GM12801 (cell line): ENCODE measurements around the gene EXOC4.

ENCODE experiments used
- TF ChIP-seq, protein P1 (sequence below): IDR thresholded peaks from one replicate; pipeline ENCODE4 v1.5.1; 2011; ENCODE audit warnings: control low read depth; ENCODE audit not compliant: insufficient read length; ENCODE audit errors: extremely low read depth

EXOC4 gene

DNA sequence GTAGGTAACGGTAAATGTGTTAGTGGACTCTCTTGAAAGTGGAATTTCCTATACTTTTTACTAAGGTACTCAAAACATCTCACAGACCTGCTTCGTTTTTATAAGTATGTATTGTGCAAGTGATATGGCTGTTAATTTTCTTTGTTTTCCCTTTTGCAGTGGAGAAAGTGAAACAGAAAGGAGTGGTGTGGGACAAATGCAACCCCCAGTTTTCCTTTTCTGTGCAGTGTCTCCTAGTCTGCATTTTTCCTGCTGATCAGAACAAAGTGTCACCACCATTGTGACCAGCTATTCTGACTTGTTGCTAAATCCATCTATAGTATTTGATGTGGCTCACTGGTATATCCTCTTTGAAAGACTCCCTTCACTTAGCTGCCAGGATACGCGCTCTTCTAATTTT is 410.0 kb downstream of the EXOC4 start:
- TF ChIP-seq, protein P1, sequence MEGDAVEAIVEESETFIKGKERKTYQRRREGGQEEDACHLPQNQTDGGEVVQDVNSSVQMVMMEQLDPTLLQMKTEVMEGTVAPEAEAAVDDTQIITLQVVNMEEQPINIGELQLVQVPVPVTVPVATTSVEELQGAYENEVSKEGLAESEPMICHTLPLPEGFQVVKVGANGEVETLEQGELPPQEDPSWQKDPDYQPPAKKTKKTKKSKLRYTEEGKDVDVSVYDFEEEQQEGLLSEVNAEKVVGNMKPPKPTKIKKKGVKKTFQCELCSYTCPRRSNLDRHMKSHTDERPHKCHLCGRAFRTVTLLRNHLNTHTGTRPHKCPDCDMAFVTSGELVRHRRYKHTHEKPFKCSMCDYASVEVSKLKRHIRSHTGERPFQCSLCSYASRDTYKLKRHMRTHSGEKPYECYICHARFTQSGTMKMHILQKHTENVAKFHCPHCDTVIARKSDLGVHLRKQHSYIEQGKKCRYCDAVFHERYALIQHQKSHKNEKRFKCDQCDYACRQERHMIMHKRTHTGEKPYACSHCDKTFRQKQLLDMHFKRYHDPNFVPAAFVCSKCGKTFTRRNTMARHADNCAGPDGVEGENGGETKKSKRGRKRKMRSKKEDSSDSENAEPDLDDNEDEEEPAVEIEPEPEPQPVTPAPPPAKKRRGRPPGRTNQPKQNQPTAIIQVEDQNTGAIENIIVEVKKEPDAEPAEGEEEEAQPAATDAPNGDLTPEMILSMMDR = no peak

- TF ChIP-seq, protein P1 = no peak
Observed at GRCh38 chr7:133664528-133664927, 411.6 kb downstream of the EXOC4 start.

GRCh38 chr7:133668296-133669060 is 415.6 kb downstream of the EXOC4 start:
- TF ChIP-seq, protein P1 = no peak

- TF ChIP-seq, protein P1 = no peak
Observed at GRCh38 chr7:133669061-133669455, 416.2 kb downstream of the EXOC4 start.

DNA sequence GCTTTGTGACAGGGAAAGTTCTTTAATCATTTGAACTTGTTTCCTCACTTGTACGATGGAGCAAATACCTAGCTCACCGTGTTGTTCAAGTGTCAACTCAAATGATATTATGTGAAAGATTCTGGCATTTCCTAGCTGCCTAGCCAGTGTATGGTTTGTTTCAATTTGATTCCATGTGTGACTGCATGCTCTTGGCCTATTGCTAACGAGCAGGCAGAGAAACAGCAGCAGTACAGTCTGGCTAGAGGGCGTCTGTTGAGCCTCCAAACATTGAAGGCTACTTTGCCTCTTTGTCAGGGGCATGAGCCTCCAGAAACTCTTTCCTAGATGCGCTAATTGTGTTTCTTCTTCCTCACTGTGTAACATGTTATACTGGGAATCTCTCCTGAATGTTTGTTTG is 417.4 kb downstream of the EXOC4 start:
- TF ChIP-seq, protein P1 = no peak

- TF ChIP-seq, protein P1 = no peak
Observed at GRCh38 chr7:133672866-133673265, 420.0 kb downstream of the EXOC4 start.

DNA sequence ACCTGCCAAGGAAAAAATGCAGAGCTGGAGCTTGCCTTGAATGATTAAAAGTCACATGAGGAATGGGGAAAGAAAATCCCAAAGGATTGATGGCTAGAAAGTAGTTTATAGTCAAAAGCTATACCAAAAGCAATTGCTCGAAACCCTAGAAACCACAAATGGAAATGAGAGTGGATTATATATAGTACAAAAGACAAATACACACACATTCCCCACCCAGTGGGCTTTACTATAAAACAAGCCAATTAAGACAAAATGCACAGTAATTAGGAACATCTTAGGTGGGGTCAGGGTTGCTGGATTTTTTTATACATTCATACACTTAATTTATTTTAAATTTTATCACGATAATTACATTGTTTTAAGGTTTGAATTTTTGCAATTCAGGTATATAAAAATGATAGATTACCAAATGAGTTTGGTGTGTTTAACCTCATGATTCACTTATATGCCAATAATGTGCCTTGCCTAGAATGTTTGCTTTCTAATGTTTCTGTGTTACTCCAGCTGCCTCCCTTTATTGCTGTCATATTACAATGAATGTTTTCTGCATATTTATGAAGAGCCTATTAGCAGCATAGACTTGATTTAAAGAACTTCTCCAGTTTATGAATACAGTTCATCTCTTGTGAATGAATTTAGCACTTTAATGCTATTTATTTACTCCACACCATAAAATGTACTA is 421.3 kb downstream of the EXOC4 start:
- TF ChIP-seq, protein P1 = no peak
